Nasal cavity respiratory epithelium epithelial cell of viscerocranial mucosa (primary cell): Measurements from ENCODE around the gene SPEF2. TPM values are rescaled to one million over a fixed set of nuclear protein-coding genes. Genes with fewer than 3 reads are reported as not detected.

Experiments used
- total RNA-seq: library from RNA; depleted of rRNA; stranded (reverse); fragments of >200 nt; gene quantifications from 2 replicates; pipeline ENCODE4 v1.2.3, GENCODE V29; 2014

SPEF2 gene, protein sequence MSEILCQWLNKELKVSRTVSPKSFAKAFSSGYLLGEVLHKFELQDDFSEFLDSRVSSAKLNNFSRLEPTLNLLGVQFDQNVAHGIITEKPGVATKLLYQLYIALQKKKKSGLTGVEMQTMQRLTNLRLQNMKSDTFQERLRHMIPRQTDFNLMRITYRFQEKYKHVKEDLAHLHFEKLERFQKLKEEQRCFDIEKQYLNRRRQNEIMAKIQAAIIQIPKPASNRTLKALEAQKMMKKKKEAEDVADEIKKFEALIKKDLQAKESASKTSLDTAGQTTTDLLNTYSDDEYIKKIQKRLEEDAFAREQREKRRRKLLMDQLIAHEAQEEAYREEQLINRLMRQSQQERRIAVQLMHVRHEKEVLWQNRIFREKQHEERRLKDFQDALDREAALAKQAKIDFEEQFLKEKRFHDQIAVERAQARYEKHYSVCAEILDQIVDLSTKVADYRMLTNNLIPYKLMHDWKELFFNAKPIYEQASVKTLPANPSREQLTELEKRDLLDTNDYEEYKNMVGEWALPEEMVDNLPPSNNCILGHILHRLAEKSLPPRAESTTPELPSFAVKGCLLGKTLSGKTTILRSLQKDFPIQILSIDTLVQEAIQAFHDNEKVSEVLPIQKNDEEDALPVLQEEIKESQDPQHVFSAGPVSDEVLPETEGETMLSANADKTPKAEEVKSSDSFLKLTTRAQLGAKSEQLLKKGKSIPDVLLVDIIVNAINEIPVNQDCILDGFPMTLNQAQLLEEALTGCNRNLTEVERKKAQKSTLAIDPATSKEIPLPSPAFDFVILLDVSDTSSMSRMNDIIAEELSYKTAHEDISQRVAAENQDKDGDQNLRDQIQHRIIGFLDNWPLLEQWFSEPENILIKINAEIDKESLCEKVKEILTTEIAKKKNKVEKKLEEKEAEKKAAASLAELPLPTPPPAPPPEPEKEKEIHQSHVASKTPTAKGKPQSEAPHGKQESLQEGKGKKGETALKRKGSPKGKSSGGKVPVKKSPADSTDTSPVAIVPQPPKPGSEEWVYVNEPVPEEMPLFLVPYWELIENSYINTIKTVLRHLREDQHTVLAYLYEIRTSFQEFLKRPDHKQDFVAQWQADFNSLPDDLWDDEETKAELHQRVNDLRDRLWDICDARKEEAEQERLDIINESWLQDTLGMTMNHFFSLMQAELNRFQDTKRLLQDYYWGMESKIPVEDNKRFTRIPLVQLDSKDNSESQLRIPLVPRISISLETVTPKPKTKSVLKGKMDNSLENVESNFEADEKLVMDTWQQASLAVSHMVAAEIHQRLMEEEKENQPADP (N-terminal part only)
- total RNA-seq: 1.0 and 2.3 TPM in 2 replicates

DNA sequence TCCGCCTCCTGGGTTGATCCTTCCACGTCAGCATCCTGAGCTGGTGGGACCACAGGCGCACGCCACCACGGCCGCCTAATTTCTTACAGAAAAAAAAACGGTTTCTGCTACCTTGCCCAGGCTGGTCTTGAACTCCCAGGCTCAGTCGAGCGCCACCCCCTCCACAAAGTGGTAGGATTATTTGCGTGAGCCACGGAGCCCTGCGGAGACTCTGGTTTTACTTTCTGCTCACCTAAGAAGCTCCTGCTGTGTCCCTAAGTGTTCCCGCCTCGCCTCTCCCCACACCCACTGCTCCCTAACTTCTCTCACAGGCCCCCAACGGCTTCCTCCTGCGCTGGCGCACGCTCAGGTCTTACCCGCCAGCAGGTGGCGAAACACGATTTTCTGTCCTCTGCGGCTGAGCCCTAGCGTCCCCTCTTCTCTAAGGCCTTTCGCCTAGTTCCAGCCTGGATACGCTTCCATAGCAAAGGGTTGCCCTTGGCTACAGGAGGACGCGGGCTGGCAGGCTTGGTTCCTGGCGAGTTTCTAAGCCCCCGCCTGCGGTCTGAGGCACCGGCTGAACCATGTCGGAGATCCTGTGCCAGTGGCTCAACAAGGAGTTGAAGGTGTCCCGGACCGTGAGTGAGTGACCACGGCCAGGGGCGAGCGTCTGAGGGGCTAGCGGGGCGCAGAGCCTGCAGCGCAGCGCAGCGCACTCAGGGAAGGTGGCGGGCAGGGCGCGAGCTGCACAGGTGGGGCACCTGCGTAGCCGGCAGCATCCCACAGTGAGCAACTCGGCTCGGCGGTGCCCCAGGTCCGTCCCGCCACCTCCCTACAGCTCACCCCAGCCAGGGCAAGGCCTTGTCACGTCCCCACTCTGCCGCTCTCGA is at the start of gene SPEF2:
Gene SPEF2, plus strand, starts transcription at position 429 of the 869 bp plus-strand sequence. Its CDS starts 135 bp downstream, at position 564.

DNA sequence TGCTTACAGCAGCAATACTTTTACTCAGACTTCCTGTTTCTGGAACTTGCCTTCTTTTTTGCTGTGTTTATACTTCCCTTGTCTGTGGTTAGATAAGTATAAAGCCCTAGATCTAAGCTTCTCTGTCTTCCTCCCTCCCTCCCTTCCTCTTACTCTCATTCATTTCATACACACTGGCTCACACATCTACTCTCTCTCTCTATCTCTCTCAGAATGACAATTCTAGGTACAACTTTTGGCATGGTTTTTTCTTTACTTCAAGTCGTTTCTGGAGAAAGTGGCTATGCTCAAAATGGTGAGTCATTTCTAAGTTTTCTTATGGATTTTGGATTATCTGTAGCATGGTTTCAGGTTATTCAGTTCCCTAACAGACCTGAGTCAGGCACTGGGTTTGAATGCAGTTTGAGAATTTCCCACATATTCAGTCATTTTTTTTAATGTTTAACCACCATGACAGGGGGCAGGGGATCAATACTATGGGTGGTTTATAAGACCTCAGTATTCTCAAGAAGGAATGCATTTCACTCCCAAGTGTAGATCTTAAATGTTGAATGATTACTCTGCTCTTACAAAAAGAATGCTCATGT is 239.2 kb downstream of the SPEF2 start, which contains the start of gene IL7R:
Gene IL7R, plus strand, starts transcription at position 127 of the 587 bp plus-strand sequence. Its CDS starts 87 bp downstream, at position 214.

Other genes with a start within 250 kb of the SPEF2 start
- gene IL7R, start 239.0 kb downstream of the SPEF2 start, total RNA-seq: under 0.01 and 0.50 TPM in 2 replicates